ENCODE data around the gene SH2B3. TPM values are rescaled to one million over a fixed set of nuclear protein-coding genes. Genes with fewer than 3 reads are reported as not detected.

The SH2B3 gene
- total RNA-seq, 1 donor from 2014 or later = 24.1 TPM

- intact Hi-C loops (cut with DNase I) = no loop called here
- H3K9me3 ChIP-seq = no peaks in the 10 kb centered on the region
- no peak for DNase-seq (ENCODE audit: extremely low spot score in 2 of 2)
- no peak overlapping the region for H3K4me3 ChIP-seq
- no peaks in the 10 kb centered on the region for H3K36me3 ChIP-seq
- no peaks in the 10 kb centered on the region for H3K27me3 ChIP-seq
- peak overlapping the region; percentile 83 for H3K27ac ChIP-seq
- H3K4me1 ChIP-seq = peaks cover 79% of the 10 kb centered on the region
- TF ChIP-seq POLR2AphosphoS5 (IDR thresholded peaks at IDR 0.05; ENCODE audit: insufficient read depth in 1 of 2, low read depth in 1 of 2) = peak in 1 of 2 donors; percentile 3
- no peak for TF ChIP-seq CTCF (IDR thresholded peaks at IDR 0.05)
- TF ChIP-seq POLR2A (IDR thresholded peaks at IDR 0.05) = no peak
Observed at GRCh38 chr12:111410431-111411184, 4.9 kb downstream of the SH2B3 start.

GRCh38 chr12:111411185-111411764 is 5.6 kb downstream of the SH2B3 start:
- Histone ChIP-seq H3K36me3 (no peaks in the 10 kb centered on the region), H3K27me3 (no peaks in the 10 kb centered on the region), H3K9me3 (no peaks in the 10 kb centered on the region), H3K4me3 (no peak overlapping the region), H3K27ac (peak overlapping the region; percentile 53), H3K4me1 (peaks cover 77% of the 10 kb centered on the region)
- TF ChIP-seq POLR2AphosphoS5 (IDR thresholded peaks at IDR 0.05; ENCODE audit: insufficient read depth in 1 of 2, low read depth in 1 of 2) (no peak), POLR2A (IDR thresholded peaks at IDR 0.05) (no peak), CTCF (IDR thresholded peaks at IDR 0.05) (no peak)
- intact Hi-C loops (cut with DNase I) = no loop called here
- DNase-seq (ENCODE audit: extremely low spot score in 2 of 2) = no peak

GRCh38 chr12:111412007-111412829 is 6.5 kb downstream of the SH2B3 start:
- Histone ChIP-seq H3K9me3 (no peaks in the 10 kb centered on the region), H3K27me3 (no peaks in the 10 kb centered on the region), H3K36me3 (no peaks in the 10 kb centered on the region), H3K4me3 (no peak overlapping the region), H3K4me1 (peaks cover 68% of the 10 kb centered on the region), H3K27ac (peak overlapping the region; percentile 53)
- no peak for TF ChIP-seq POLR2AphosphoS5 (IDR thresholded peaks at IDR 0.05; ENCODE audit: insufficient read depth in 1 of 2, low read depth in 1 of 2)
- TF ChIP-seq POLR2A (IDR thresholded peaks at IDR 0.05) = no peak
- TF ChIP-seq CTCF (IDR thresholded peaks at IDR 0.05) = no peak
- intact Hi-C loops (cut with DNase I) = no loop called here
- no peak for DNase-seq (ENCODE audit: extremely low spot score in 2 of 2)

GRCh38 chr12:111412830-111413441 is 7.2 kb downstream of the SH2B3 start:
- TF ChIP-seq CTCF (IDR thresholded peaks at IDR 0.05) = no peak
- TF ChIP-seq POLR2AphosphoS5 (IDR thresholded peaks at IDR 0.05; ENCODE audit: insufficient read depth in 1 of 2, low read depth in 1 of 2) = no peak
- TF ChIP-seq POLR2A (IDR thresholded peaks at IDR 0.05) = no peak
- H3K4me1 ChIP-seq = peaks cover 61% of the 10 kb centered on the region
- H3K27me3 ChIP-seq = no peaks in the 10 kb centered on the region
- H3K4me3 ChIP-seq = no peak overlapping the region
- intact Hi-C loops (cut with DNase I) = no loop called here
- H3K27ac ChIP-seq = peak overlapping the region; percentile 53
- H3K36me3 ChIP-seq = no peaks in the 10 kb centered on the region
- no peaks in the 10 kb centered on the region for H3K9me3 ChIP-seq
- no peak for DNase-seq (ENCODE audit: extremely low spot score in 2 of 2)

Data from vagina (tissue), 2 donors.